ENCODE data around the gene NDUFA13. TPM values are rescaled to one million over a fixed set of nuclear protein-coding genes. Genes with fewer than 3 reads are reported as not detected.

The NDUFA13 gene
- polyA plus RNA-seq, 3 donors, result 282 to 374 (median 324) TPM

DNA sequence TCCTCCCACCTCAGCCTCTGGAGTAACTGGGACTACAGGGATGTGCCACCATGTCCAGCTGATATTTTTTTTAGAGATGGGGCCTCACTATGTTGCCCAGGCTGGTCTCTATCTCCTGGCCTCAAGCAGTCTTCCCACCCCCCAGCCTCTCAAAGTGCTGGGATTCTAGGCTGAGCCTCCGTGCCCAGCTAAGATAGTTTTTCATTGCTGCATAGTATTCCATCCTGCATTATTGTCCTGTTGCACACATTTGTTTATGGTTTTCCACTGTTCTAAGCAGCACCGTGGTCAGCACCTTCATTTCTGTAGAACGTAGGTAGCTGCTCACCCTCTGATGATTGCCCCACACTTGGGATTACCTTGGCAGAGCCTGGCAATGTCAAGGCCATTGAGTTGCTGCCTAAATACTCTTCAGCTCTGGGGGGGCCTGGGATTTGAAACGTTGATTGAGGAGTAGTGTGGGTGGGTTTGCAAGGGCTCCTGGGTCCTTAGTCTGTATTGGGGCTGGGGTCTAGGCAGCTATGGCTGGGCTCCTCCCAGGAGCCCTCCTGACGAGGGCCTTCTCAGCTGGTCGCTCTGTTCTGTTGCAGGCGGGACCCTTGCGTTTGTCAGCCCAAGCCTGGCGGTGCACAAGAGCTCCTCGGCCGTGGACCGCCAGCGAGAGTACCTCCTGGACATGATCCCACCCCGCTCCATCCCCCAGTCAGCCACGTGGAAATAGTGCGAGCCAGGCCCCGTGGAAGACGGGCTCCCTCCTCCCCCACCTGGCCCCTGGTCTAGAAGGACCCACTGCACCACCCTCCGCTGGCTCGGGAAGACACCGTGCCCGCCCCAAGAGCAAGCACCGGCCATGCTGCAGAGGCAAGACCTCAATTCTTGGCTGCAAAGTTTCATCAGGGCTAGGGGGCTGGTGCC lies 11.0 kb upstream of the NDUFA13 start:
- no peak for DNase-seq

DNA sequence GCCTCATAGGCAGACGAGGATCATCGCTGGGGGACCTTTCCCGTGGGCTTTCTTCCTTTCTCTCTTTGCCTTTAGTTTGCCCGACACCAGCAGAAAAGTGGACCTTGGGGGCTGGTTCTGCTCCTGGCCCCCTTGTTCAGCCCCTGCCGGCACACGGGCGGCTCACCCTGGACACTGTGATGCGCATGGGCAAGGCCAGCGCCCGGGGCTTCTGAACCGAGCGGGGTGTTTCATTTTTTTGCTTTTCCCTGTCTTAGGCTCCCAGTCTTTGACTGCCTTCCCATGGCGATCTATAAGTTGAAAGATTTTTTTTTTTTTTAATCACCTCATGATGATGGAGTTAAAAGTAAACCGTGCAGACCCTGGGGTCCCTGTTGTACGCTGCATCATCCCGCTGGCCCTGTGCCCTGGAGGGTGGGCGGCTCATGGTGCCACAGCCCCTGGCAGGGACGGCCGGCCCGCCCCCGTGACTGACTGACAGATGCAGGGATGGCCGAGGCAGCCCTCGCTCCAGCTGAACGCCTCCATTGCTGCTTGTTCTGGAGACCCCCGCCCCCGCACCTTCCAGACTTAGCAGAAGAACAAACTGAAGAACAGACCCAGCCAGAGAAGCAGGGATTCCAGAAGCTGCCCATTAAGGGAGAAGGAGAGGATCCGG lies 10.2 kb upstream of the NDUFA13 start:
- DNase-seq, result no peak

DNA sequence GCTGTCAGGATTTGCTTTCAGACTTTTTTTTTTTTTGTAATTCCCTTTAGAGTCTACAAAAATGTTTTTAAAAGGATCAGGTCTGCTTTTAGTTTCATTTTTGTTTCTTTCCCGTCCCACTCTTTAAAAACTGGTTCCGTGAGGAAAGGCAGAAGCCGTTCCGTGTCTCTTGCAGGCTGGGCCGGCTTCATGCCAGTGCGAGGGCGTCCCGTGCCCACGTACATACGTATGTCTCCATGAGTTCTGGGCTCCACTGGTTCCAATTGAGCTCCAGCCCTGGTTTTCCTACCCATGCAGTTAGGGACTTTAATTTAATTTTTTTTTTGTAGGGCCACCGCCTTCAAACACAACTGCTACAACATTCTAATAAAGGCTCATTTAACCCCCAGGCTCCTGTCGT lies 9.4 kb upstream of the NDUFA13 start:
- no peak for DNase-seq

DNA sequence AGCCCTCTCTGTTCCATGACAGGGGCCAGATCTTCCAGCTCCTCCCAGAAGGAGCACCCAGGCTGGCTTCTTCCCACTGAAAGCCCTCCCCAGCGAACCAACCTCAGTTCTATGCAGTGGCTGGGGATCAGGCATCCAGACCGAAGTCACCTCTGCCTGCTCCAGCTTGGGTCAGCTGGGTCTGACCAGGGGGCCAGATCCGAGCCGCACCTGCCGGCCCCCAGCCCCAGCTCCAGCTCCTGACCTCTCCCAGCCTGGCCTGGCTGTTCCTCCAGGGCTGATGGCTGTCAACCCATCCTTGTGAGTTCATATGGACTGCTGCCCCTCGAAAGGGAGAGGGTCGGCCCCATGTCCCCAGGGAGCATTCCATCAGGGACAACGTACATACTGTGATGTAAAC lies 8.7 kb upstream of the NDUFA13 start:
- DNase-seq, result no peak

DNA sequence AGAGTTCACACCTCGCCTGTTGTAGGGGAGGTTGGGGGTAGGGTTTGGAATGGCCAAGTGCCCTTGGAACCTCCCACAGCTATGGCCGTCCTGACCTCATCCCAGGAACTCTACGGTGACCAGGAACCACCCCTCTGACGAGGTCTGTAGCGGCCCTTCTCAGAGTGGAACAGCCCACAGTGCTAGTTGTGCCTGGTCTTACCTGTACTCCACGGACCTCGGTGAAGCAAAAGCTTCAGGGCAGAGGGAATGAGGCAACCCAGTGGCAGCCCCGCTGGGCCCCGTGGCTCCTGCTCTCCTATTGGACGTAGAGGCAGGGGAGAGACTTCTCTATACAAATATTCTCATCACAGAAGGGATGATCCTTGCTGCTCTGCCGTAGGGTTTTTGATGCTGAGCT lies 7.8 kb upstream of the NDUFA13 start:
- no peak for DNase-seq

DNA sequence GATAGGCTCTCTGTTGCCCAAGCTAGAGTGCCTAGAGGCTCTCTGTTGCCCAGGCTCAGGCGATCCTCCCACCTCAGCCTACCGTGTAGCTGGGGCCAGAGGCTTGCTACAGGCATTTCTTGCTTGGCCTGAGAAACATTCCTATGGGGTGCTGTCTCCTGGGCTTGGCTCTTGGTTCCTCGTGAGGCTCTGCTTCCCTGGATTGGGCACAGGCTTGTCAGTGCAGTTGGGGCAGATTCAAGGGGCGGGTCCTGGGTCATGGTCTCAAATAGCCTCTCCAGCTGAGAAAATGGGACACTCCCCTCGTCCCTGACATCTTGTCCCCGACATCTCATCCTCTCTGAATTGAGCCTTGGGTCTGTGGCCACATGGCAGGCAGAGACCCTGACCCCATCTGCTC lies 5.6 kb upstream of the NDUFA13 start:
- DNase-seq, result no peak

DNA sequence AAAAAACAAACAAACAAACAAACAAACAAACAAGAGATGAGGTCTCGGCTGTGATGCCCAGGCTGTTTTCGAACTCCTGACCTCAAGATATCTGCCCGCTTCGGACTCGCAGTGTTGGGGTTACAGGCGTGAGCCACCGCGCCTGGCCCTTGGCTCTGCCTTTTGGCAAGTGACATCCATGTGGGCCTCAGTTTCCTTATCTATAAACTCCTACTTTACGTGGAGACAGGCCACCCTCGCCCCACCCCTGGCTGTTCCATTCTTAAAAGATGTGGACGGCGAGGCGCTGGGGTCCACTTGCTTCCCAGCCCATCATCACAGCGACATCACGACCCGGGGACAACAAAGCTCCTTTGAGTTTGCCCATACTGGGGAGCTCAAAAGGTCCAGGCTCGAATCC lies 2.3 kb upstream of the NDUFA13 start:
- no peak for DNase-seq

DNA sequence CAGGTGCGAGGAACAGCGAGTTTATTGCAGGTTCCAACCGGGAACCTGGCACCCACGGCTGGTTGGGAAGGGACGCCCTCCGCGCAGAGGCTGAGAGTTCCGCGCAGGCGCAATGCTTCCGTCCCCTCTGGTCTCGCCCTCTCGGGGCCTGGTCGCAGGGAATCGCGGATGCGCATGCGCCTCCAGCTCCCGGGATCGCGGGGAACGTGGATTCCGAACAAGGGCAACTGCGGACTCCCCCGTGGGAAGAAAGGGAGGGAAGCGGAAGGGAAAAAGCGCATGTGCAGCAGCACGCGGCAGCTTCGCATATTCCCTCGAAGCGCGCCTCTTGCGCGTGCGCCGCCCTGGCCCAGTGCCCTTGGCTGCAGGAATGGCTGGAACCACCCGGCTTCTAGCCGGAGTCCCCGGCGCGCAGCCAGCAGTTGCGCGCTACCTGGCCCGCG lies 1.8 kb upstream of the NDUFA13 start:
- DNase-seq, result peak; percentile 65

DNA sequence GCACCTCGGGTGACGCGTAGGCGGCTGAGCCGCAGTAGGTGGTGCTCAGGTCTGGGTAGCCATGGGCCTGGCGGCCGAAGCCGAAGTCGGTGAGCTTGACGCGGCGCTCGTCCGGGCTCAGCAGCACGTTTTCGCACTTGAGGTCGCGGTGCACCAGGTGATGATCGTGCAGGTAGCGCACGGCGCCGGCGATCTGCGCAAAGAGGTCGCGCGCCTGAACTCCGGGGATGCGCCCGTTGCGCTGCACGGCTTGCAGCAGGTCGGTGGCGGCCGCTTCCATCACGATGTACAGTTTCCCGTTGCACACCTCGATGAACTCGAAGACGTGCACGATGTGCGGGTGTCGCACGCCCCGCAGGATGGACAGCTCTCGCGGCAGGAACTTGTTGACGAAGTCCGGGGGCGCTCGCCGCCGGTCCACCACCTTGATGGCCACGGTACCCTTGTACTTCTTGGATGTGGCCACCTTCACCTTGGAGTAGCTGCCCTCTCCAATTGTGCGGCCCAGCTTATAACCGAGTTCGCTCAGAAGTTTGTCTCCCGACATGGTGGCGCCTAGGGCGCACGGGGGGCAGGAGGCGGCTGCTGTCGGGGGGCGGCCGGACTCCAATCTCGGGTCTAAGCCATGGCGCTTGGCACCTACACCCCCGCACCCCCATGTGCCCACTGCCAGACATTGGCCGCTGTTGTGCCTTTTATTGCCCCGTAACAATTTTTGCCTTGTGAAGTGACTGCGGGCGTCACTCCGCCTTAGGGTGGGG lies 964 bp upstream of the NDUFA13 start, which contains the start of gene TSSK6:
TSSK6 (minus strand) TSS at position 668 of the 761 bp plus-strand sequence; CDS start at position 547, 121 bp downstream.
- DNase-seq, result no peak

DNA sequence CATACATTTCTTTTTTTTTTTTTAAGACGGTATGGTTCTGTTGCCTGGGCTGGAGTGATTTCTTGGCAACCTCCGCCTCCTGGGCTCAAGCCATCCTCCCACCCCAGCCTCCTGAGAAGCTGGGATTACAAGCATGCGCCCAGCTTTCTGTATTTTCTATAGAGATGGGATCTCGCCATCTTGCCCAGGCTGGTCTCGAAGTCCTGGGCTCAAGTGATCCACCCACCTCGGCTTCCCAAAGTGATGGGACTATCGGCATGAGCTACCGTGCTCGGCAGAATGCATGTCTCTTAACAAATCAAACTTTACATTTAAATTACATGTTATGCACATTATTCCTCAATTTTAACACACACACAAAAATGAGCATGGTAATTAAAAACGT lies 1.2 kb downstream of the NDUFA13 start:
- no peak for DNase-seq

DNA sequence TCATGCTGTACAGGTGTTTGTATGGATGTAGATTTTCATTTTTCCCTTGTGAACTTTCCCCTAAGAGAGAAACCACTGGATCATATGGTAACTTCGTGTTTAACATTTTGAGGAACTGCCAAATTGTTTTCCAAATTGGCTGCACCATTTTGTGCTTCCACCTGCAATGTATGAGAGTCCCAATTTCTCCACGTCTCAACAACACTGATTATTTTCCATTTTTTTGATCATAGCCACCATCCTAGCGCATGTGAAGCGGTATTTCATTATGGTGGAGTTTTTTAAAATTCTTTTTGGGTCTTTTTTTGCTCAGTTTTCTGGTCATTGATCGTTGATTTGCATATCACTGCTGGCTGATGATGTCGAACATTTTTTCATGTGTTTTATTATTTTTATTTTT lies 5.0 kb downstream of the NDUFA13 start:
- DNase-seq, result no peak

DNA sequence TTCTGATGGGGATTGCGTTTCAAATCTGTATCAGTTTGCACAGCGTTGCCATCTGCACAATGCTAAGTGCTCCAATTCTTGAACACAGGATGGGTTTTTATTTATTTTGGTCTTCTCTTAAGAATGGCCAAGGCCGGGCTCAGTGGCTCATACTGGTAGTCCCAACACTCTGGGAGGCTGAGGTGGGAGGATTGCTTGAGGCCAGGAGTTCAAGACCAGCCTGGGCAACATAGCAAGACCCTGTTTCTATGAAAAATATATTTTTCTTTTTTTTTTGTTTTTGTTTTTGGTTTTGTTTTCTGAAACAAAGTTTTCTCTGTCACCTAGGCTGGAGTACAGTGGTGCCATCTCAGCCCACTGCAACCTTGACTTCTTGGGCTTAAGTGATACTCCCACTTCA lies 7.2 kb downstream of the NDUFA13 start:
- DNase-seq, result no peak

DNA sequence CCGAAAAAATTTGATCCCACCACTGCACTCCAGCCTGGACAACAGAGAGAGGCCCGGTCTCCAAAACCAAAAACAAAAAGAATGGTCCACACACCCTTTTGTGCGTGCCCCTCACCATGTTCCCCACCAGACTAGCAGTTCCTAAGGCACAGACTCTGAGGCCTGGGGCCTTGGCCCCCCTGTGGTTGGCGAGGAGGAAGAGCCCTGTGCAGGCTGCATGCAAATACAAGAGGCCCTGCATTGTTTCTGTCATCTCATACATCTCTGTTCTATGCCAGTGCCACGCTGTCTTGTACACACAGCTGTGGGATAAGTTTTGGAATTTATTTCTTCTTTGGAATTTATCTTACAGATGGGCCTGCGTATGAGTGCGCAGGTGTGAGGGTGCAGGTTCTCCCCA lies 8.0 kb downstream of the NDUFA13 start:
- DNase-seq, result no peak

DNA sequence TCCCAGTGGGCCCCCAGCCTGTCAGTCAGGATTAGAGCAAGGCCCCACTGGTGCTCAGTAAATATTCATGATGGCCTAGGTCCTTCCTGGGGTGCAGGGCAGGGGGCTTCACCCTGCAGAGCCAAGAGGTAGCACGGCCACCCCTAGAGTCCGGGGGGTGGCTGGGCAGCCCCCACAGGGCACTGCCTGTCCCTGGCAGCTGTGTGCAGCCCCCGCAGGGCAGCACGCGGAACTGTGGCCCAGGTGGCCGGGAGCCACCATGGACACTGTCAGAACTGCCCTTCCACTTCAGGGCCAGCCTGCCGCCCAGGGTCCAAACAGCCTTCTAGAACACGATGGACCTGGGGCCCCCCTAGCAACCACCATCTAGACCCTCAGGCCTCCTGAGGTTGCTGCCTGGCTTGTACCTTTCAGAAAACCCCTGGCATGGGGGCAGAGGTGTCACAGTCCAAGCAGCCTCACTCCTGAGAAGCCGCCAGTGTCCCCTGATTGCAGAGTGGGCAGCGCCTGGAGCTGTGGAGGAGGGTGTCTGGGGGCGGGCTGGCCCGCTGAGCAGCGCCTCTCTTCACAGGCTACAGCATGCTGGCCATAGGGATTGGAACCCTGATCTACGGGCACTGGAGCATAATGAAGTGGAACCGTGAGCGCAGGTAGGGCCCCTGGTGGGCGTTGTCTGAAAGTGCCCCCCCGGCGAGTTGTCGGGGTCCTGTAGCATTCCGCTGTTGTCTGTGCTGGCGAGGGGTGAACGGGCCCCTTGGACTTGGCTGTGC lies 9.8 kb downstream of the NDUFA13 start:
- DNase-seq, result no peak

DNA sequence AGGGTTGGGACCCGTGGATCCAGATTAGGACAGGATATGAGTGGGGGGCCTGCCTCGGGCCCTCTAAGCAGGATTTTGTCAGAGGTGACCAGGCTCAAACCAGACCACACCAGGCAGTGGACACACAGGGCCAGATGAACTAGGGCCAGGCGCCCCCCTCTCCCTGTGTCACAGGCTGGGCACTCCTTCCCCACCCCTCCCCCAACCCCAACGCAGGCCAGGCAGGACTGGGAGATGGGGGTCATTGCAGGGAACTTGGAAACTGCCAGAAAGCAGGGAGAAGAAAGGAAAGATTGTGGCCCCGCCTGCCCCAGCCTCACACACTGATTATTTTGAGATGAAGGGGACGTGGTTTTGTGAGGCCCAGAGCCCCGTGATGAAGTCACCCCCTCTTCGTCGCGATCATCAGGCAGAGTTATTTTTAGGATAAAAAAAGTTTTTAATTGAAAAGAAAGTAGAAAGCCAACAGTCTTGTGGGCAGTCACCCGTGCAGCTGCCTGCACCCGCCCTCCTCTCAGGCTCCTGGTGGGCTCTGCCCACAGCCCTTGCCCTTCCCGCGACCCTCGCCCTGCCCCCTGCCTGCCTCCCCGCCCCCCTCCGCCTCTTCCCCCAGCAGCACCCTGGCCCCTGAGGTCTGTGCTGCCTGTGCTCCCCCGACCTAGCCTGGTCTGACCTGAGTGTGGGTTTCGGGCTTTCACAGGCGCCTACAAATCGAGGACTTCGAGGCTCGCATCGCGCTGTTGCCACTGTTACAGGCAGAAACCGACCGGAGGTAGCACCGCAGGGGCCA lies 10.8 kb downstream of the NDUFA13 start:
- DNase-seq, result no peak

DNA sequence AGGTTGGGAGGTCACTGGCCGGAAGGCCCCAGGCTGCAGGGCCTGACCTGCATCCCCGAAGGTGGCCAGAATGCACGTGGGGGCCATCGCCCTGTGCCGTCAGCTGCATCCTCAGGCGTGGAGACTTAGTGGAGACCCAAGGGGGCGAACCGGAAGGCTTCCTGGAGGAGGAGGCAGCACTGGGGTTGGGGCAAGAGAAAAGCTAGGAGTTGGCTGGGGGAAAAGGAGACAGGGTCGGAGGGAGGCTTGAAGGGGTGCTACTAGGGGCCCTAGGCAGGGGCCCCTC lies 11.3 kb downstream of the NDUFA13 start:
- DNase-seq, result no peak

DNA sequence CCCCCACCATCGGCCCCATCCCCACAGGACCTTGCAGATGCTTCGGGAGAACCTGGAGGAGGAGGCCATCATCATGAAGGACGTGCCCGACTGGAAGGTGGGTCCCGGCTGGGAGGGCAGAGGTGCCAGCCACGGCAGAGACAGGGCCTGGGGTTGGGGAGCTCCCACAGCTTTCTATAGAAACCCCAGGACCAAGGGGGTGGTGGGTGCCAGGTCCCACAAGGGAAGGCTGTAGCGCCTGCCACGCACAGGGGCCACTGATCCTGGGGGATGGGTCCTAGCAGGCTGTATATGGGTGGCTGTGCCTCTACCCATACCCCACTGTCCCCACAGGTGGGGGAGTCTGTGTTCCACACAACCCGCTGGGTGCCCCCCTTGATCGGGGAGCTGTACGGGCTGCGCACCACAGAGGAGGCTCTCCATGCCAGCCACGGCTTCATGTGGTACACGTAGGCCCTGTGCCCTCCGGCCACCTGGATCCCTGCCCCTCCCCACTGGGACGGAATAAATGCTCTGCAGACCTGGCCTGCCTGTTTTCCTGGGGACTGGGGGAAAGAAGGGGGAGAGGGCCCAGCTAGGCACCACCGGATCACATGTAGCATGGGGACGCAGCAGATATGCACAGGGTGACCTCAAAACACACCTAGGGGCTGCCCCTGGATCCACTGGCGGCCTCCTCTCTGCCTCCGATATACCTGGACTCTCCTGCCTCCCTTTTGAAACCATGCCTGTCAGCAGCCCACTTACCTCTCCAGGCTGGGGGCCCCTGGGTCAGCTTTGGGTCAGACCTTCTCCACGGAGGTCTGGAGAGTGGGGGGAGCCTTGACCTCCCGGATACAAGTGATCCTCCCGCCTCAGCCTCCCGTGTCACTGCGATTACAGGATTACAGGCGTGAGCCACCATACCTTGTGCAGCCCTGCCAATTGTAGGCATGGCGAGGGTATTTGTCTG lies 11.9 kb downstream of the NDUFA13 start:
- DNase-seq, result no peak

DNA sequence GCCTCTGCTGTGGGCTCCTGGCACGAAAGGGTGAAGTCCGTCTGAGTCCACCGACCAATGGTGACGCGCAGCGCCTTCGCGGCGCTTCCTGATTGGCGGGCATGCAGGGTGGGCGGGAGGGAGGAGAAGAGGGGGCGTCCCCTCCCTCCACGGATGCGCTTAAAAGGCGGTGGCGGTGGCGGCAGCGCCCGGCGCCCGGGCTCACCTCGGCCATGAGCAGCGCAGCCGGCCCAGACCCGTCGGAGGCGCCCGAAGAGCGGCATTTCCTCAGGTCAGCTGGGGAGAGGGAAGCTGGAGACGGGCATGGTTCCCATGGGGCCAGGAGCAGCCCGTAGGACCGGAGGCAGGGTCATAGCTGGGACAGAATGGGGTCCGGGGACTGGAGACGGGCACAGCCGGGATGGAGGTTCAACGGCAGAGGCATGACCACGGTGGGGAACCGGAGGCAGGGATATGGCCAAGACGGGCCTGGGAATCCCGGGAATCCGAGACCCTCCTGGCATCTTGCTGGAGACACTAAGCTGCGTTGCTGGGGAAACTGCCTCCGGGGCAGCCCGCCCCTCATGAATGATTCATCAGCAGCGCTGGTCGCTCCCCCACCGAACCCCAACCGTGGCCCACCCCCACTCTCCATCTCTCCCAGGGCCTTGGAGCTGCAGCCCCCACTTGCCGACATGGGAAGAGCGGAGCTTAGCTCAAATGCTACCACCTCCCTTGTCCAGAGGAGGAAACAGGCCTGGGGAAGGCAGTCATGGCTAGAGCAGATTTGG lies 12.9 kb downstream of the NDUFA13 start, which contains the start of gene YJEFN3:
YJEFN3 (plus strand) TSS at position 191 of the 770 bp plus-strand sequence; CDS start at position 213, 22 bp downstream.
- no peak for DNase-seq

Data from renal pelvis (tissue), 4 donors.